ENCODE data around the gene BPIFB2.
"Not testable (repeated sequence)": the region's sequence is repeated elsewhere in the genome, so short reads cannot be mapped to it uniquely, and the experiment has no call there.

Gene BPIFB2
- 0 to 0.07 (median 0) reads per million in 18 experiments for total RNA-seq

- no peak for DNase-seq
These were observed at the start of gene BPIFB2 for GRCh38 chr20:33007376-33008335. TSS of gene BPIFB2 (plus strand) at chr20:33007704. CDS start at chr20:33008575, 871 bp downstream.

GRCh38 chr20:32958574-32958973 lies 48.9 kb upstream of the BPIFB2 start:
- DNase-seq: no peak

GRCh38 chr20:32959351-32960221 lies 47.9 kb upstream of the BPIFB2 start:
- DNase-seq: no peak

- no peak for DNase-seq
These were observed 47.3 kb upstream of the BPIFB2 start for GRCh38 chr20:32960222-32960518.

GRCh38 chr20:32960849-32961731 lies 46.4 kb upstream of the BPIFB2 start:
- no peak for DNase-seq

- DNase-seq: no peak
These were observed 45.5 kb upstream of the BPIFB2 start for GRCh38 chr20:32962053-32962452.

- not testable (repeated sequence) for DNase-seq
These were observed 44.9 kb upstream of the BPIFB2 start for GRCh38 chr20:32962646-32963045.

GRCh38 chr20:32963176-32963575 lies 44.3 kb upstream of the BPIFB2 start:
- DNase-seq: no peak

- DNase-seq: no peak
These were observed 42.9 kb upstream of the BPIFB2 start for GRCh38 chr20:32964575-32964974.

- DNase-seq: no peak
These were observed 42.4 kb upstream of the BPIFB2 start for GRCh38 chr20:32965115-32965514.

GRCh38 chr20:32965581-32966373 lies 41.7 kb upstream of the BPIFB2 start:
- DNase-seq: no peak

- DNase-seq: no peak
These were observed 41.1 kb upstream of the BPIFB2 start for GRCh38 chr20:32966382-32966781.

- DNase-seq: no peak
These were observed 40.4 kb upstream of the BPIFB2 start for GRCh38 chr20:32966881-32967781.

- DNase-seq: no peak
These were observed 39.5 kb upstream of the BPIFB2 start for GRCh38 chr20:32967961-32968457.

- DNase-seq: no peak
These were observed 38.8 kb upstream of the BPIFB2 start for GRCh38 chr20:32968478-32969241.

- no peak for DNase-seq
These were observed 38.0 kb upstream of the BPIFB2 start for GRCh38 chr20:32969356-32970114.

GRCh38 chr20:32970115-32970972 lies 37.2 kb upstream of the BPIFB2 start:
- no peak for DNase-seq

- no peak for DNase-seq
These were observed 36.6 kb upstream of the BPIFB2 start for GRCh38 chr20:32970973-32971300.
